ENCODE data around the gene SHC4.

DNA sequence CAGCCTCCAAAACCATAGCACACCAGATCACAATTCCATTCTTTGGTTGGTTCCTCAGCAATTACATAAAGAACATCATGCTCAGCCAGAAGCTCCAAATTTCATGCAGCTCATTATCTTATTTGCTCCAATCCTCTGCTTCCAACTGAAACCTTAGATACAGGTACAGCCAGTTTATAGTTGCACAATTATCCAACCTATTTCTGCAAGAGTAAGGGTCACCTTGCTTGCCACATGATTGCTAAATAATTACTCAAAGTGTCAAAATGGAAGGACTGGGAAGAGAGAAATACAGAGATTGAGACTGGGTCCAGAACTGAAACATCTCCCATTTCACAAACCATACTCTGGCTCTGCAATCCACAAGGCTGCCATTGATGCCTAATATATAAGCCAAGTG, 23.4 kb upstream of the SHC4 start:
- TF ChIP-seq SUZ12 (IDR thresholded peaks at IDR 0.05; ENCODE audit: extremely low read depth, insufficient read depth, insufficient read length) (no peak), YY1 (IDR thresholded peaks at IDR 0.05; ENCODE audit: insufficient read depth, insufficient read length) (no peak)
